Tongue (tissue), 2 donors: Measurements from ENCODE around the gene SEC23A. TPM values are rescaled to one million over a fixed set of nuclear protein-coding genes. Genes with fewer than 3 reads are reported as not detected.
A peak's percentile ranks its signal among the peaks of the same experiment; 100 is the strongest.
"Not testable (repeated sequence)": the region's sequence is repeated elsewhere in the genome, so short reads cannot be mapped to it uniquely, and the experiment has no call there.

Experiments
- DNase-seq: peaks from one replicate; pipeline ENCODE4 v3.0.0-alpha.2; 2015
- total RNA-seq: library from RNA; depleted of rRNA; stranded (reverse); fragments of >200 nt; gene quantifications from one replicate; pipeline ENCODE4 v1.2.3, GENCODE V29; 2014

The SEC23A gene
- total RNA-seq, 1 donor from 2014 or later = 122 TPM

- DNase-seq = no peak
These were observed 11.3 kb downstream of the SEC23A start for GRCh38 chr14:39091716-39092115.

DNA sequence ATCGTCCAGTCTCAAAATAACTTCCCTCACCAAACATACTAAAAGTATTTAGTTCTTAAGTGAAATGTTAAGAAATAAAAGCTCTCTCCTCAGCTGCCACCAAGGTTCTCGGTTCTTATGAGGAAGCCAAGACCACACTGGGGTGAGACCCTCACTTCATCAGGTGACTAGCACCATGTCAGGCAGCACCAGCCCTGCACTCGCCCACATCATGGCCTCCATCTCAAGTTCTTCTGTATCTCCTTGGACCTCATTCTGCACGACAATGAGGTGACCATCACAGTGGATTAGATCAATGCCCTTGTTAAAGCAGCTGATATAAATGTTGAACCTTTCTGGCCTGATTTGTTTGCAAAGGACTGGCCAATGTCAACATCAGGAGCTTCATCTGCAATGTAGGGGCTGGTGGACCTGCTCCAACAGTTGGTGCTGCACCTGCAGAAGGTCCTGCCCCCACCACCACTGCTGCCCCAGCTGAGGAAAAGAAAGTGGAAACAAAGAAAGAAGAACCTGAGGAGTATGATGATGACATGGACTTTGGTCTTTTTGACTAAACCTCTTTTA, 12.4 kb downstream of the SEC23A start:
- DNase-seq = no peak

DNA sequence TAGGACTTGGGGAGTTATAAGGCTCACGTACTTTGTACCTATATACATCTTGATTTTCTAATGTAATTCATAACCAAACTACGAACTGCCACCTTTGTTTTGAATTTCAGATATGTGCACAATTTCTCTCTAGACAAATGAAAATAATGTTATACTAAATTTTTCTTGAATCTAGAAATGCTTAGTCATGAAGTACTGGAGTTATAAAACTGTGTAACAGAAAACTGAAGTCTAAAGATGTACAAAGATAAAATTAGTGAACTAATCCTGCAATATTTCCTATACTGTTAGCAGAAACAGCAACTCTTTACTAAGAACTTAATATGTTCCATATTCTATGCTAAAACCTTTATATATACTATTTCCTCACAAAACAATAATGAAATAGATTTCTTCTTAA, 15.5 kb downstream of the SEC23A start:
- DNase-seq = no peak

DNA sequence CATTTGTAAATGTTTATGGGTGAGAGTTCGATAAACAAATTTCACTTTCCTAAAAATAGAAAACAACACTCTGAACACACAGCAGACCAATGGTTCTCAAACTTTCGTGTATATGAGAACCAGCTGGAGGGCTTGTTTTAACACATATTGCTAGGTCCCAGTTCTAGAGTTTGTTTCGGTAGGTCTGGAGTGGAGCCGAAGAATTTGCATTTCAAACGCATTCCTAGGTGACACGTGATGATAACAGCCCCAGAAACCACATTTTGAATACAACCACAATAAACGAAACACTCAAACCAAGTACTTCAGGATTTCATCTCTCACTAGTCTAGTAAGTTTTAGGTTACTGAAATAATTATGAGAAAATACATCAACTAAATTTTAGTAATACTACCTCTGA, 17.1 kb downstream of the SEC23A start:
- no peak for DNase-seq

DNA sequence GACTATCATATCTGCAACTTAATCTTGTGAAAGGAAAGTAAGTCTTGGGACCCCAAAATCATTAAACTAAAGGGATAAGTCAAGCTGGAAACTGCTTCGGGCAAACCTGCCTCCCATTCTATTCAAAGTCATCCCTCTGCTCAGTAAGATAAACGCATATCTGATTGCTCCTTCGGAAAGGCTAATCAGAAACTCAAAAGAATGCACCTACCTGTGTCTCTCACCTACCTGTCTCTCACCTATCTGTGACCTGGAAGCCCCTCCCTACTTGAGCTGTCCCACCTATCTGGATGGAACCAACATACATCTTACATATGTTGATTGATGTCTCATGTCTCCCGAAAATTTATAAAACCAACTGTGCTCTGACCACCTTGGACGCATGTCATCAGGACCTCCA, 19.9 kb downstream of the SEC23A start:
- no peak for DNase-seq

- DNase-seq = no peak
These were observed 22.1 kb downstream of the SEC23A start for GRCh38 chr14:39080886-39081285.

- DNase-seq = no peak
These were observed 31.9 kb downstream of the SEC23A start for GRCh38 chr14:39071096-39071495.

DNA sequence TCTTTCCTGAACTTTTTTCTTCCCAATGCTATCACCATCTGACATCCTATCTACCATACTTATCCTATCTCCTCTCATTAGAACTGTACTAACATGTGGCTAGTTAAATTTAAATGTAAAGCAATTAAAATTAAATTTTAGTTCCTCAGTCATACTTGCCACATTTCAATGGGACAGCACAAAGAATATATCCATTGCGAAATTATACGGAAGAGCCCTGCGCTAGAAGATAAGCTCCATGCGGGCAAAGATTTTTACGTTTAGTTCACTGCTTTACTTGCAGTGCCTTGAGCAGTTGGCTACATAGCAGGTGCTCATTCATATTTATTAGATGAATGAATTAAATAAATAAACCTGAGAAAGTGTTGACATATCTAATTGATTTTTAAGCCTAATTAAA, 33.1 kb downstream of the SEC23A start:
- DNase-seq = no peak

- DNase-seq = not testable (repeated sequence)
These were observed 33.7 kb downstream of the SEC23A start for GRCh38 chr14:39069169-39069805.

- no peak for DNase-seq
These were observed 42.1 kb downstream of the SEC23A start for GRCh38 chr14:39060818-39061437.

GRCh38 chr14:39055786-39056474, 47.1 kb downstream of the SEC23A start:
- no peak for DNase-seq

DNA sequence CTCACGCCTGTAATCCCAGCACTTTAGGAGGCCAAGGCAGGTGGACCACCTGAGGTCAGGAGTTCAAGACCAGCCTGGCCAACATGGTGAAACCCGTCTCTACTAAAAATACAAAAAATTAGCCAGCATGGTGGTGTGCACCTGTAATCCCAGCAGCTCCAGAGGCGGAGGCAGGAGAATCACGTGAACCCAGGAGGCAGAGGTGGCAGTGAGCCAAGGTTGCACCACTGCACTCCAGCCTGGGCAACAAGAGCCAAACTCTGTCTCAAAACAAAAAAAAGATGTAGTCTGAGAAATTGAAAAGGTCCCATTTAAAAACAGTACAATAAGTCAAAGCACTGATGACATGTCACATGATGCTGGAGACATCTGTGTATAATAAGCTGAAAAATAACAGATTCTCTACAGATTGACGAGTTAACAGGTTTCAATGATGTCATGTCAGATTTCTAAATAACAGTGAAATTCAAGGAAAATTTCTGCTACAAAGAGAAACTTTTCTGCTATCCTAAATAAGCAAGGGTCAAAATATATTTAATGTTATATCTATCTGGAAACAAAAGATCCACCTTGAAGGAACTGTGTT, 50.1 kb downstream of the SEC23A start:
- not testable (repeated sequence) for DNase-seq

DNA sequence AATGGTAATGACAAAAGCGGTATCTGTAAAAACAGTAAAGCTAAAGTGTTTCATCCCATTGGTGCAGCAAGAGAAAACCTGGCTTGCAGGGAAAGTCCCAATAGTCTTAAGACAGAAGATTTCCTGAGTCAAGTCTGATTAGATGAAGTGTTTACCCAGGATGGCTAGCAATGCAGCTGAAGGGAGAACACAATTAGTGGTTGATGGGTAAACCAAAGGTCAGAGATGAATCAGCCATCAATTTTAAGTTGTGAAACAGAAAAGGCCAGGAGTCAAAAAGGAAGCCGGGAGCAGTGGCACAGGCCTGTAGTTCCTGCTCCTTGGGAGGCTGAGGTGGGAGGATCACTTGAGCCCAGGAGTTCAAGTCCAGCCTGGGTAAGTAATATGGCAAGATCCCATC, 52.6 kb downstream of the SEC23A start:
- no peak for DNase-seq

DNA sequence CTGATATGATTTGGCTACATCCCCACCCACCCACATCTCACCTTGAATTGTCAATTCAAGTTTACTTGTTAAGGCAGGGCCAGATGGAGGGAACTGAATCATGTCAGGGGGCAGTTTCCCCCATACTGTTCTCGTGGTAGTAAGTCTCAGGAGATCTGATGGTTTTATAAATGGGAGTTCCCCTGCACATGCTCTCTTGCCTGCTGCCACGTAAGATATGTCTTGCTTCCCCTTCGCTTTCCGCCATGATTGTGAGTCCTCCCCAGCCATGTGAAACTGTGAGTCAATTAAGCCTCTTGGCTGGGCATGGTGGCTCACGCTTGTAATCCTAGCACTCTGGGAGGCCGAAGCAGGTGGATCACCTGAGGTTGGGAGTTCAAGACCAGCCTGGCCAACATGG, 57.1 kb downstream of the SEC23A start:
- not testable (repeated sequence) for DNase-seq

- DNase-seq = no peak
These were observed 59.6 kb downstream of the SEC23A start for GRCh38 chr14:39043352-39043943.

DNA sequence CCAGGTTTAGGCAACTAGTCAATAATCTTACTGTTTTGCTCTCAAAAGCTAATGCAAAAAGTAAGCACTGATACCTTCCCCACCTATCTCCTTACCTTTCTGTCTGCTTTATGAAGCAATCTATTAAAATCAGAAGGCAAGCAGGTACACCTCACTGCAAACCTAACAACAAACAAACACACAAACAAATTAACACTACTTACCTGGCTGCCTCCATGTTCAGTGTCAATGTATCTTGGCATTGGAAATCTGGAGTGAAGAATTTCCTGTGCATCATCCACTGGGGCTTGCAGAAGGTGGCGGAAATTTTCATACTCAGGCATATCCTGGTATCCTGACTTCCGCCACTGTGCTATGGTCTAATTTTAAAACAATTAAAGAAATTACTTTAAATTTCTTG, 62.5 kb downstream of the SEC23A start:
- no peak for DNase-seq

- no peak for DNase-seq
These were observed 64.5 kb downstream of the SEC23A start for GRCh38 chr14:39038542-39038941.

GRCh38 chr14:39036760-39037159, 66.3 kb downstream of the SEC23A start:
- no peak for DNase-seq

DNA sequence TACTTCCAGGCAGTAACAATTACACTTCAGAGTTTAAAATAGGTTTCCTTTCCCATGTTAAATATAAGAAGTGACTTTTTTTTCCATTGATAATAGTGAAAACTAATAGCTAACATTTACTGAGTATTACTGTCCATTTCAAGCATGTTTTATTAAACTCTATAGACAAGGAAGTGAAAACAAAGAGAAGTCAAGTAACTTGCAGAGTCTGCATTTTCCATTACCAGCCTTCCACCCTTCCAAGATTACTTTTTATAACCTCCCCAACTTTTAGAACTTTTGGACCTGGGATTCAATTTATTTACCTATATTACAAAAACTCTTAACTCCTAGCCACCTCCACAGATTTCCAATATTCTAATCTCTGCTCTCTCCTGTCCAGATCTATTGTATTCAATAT, 67.7 kb downstream of the SEC23A start:
- no peak for DNase-seq

DNA sequence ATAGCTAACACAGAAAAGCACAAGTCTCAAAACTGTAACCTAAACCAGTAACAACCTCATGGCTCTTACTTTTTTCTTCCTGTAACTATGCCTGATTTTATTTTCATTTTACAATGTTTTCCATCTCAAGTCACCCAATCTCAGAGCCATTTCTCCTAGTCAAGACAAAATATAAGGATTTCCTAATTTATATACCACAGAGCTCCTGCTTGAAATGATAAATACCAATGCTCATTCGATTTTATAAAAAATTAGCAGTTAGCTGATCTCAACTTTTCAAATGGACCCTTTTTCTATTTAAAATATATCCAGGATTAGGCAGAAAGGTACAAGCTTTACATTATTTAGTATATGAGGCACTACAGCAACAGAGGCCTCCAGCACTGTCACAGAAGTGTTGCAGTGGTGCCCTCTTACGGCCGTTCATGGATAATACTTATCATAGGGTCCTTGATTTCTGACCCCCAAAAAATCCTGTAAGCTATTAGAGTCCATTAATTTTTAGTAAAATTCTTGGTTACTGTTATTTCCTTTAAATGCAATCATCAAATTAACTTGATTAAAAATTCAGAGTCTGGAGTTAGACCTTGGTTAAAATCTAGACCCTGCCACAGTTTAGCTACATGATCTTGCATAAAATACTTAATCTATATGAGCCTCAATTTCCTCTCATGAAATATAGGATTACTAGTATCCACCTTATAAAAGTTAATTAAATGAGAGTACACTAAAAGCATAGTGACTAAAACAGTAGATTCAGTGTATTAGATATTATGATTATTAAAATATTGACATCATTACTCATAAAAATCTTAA, 68.3 kb downstream of the SEC23A start:
- peak; percentile 28 for DNase-seq

DNA sequence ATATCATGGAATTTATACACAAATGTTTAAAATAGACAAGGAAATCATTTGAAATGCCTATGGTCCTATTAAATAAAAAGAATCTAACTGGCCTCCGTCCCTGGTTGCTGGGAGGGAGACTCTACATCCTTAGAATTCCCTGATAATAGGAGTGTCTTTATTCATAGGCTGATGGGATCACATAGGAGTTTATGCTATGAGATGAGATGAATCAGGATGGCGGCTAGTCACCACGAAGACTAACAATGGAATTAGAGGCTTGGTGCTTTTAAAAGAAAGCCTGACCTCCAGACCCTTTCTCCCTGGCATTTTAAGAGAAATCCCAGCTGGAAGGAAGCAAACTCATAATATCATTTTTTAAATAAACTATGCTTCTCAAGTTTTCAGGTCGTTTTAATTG, 69.7 kb downstream of the SEC23A start:
- DNase-seq = no peak

DNA sequence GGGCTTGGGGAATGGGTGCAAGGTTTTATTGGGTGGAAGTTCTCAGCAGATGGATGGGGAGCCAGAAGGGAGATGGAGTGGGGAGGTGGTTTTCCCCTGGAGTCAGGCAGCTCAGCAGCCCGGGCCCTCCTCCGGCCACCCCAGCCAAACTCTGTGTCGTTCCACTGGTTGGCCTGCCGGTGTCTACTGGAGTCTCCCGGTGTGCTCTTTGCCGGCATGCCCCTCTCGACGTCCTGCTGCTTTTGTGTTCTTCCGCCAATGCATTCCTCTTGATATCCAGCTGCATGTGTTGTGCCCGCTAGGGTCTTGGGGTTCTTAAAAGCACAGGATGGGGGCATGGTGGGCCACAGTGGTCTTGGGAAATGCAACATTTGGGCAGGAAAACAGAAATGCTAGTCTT, 72.8 kb downstream of the SEC23A start:
- no peak for DNase-seq
